Measurements from ENCODE around the gene BLOC1S1.

BLOC1S1 gene

GRCh38 chr12:55765736-55766290, 50.0 kb downstream of the BLOC1S1 start:
- no peak for DNase-seq (ENCODE audit: low read depth, low spot score)
- TF ChIP-seq CTCF (IDR thresholded peaks at IDR 0.05; ENCODE audit: low read depth, low read length): no peak
- no peak overlapping the region for H3K4me3 ChIP-seq (ENCODE audit: low read depth, low read length)
- in situ Hi-C loops (cut with HindIII; ENCODE audit: low sequenced_read_pairs): no loop called here

- in situ Hi-C loops (cut with HindIII; ENCODE audit: low sequenced_read_pairs): no loop called here
- no peak overlapping the region for H3K4me3 ChIP-seq (ENCODE audit: low read depth, low read length)
- DNase-seq (ENCODE audit: low read depth, low spot score): no peak
- no peak for TF ChIP-seq CTCF (IDR thresholded peaks at IDR 0.05; ENCODE audit: low read depth, low read length)
These were observed 51.3 kb downstream of the BLOC1S1 start for GRCh38 chr12:55767156-55767555.
